ENCODE results near the gene NUCKS1. TPM values are rescaled to one million over a fixed set of nuclear protein-coding genes. Genes with fewer than 3 reads are reported as not detected.
A peak's percentile ranks its signal among the peaks of the same experiment; 100 is the strongest.

NUCKS1 gene
- total RNA-seq, 1 donor from 2014 or later = 213 TPM

DNA sequence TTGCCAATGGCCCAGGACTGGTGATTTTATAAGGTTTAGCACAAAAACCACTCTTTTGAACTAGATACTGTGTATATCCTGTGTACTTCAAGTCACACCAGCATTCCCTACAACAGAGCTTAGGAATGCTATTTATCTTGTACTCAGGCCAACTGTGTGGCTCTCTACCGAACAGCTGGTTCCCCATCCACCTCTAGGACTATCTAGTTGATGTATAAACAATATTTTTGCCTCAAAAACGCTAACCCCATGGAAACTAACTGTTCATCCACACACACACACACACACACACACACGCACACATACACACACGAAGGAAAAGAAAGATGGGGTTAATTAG is 41.0 kb downstream of the NUCKS1 start:
- intact Hi-C loops (cut with DNase I) = no loop called here
- DNase-seq (ENCODE audit: low spot score) = no peak

DNA sequence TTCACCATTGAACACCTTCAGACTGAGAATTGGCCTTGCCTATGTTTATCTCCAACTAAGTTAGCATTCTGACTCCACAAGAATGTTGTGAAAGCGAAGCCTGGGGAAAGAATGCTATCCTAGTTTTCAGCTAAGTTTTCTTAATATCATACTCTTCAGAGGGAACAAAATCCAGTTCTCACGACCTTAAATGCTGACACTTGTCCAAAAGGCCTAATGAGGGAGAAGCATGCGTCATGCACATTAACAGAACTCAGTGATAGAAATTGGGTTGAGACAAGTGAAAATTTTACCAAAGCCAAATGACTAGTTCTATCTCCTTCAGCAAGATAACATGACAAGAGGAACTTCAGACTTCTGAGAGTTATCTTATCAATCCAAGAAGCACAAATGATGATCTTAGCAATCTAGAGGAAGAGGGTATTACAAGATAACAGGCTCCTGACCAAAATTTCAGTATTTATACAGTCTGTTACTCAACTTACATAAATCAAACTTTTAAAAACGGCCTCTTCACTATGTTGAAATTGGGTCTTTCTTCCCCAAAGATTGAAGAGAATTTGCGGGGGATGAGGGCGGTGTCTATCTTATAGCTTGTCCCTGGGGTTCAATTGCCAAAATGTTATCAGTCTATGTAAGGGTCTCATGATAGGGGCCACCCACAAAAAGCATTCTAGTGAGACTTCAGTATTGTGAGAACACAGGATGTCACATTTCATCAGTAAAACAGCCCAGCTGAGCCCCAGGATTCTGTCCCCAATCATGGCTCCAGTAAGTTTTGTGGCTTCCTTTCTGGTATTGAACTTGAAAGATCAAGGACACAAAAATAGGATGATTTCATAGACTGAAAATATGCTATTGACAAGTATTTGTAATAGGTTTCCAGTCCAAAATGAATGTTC is 43.1 kb downstream of the NUCKS1 start:
- intact Hi-C loops (cut with DNase I) = no loop called here
- DNase-seq (ENCODE audit: low spot score) = no peak

DNA sequence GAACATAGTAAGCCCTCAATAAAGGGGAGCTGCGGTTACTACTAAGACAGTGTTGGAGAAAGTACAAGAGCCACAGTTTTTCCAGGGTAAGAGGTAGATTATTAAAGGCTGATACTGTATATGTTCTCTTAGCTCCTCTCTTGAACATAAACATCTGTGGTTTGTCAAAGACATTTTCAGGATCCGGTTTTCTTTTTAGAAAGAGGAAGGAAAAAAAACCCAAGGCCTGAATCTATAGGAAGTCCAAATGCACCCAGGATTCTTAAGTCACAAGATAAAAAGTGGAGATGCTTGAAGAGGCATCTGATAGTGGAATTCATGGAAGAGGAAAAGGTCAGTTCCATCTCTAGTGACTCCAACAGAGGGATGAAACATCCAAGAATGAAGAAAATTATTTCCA is 45.1 kb downstream of the NUCKS1 start:
- DNase-seq (ENCODE audit: low spot score) = no peak

DNA sequence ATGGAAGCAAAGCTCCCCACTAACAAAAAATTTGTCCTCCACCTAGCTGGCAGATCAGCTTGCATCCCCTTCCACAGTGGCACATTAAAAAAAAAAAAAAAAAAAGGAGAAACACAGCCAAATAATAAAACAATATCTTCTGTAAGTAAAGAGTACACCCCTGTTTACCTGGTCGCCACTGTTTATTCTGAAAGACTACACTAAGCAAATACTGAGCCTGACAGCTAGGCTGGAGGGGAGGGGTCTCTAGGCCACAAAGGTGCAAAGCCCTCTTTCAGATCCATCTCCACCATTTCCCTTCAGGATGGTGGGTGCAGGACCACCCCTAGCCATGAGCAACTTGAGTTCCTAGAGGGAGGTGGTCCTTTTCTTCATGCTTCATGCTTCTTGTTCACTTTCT is 46.9 kb downstream of the NUCKS1 start:
- DNase-seq (ENCODE audit: low spot score) = no peak
- intact Hi-C loops (cut with DNase I) = no loop called here

More for the DNA sequence above, 45.1 kb downstream of the NUCKS1 start:
- intact Hi-C loops (cut with DNase I) = no loop called here

DNA sequence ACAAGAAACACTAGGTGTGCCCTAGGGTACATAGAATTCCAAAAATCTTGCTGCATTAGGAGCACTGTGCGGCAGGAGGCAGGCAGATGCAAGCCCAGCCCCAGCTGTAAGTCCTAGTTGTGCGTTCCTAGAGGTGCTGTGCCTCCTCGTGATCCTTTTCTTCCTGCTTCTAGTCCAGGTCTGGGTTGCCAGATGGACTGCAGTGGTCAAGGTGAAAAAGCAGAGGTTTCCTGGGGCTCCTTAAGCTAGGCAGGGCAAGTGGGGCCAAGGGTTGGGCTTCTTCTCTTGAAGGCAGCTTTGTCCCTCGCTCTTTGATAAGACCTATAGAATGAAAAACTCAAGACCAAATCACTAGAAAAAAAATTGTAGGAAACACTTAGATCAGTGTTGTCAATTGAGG is 48.1 kb downstream of the NUCKS1 start:
- intact Hi-C loops (cut with DNase I) = no loop called here

DNA sequence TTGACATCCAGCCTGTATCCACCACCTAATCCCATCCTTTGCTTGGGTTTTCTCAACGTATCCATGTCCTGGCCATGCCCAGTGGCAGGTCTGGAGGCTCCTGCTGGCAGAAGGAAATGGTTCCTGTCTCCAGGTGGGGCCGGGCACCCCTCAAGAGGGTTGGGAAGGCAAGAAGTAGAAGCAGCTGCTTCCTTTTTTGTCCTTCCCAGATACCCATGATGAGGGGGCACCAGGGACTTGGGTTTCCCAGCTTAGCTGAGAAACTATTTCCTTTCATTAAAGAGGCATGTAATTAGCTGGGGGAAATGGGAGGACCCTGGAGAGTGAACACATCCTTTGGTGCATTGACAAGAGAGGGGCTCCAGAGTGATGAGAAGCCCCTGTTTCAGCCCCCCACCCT is 48.6 kb downstream of the NUCKS1 start:
- no peak for DNase-seq (ENCODE audit: low spot score)
- intact Hi-C loops (cut with DNase I) = no loop called here

More for the DNA sequence above, 48.1 kb downstream of the NUCKS1 start:
- DNase-seq (ENCODE audit: low spot score) = no peak

DNA sequence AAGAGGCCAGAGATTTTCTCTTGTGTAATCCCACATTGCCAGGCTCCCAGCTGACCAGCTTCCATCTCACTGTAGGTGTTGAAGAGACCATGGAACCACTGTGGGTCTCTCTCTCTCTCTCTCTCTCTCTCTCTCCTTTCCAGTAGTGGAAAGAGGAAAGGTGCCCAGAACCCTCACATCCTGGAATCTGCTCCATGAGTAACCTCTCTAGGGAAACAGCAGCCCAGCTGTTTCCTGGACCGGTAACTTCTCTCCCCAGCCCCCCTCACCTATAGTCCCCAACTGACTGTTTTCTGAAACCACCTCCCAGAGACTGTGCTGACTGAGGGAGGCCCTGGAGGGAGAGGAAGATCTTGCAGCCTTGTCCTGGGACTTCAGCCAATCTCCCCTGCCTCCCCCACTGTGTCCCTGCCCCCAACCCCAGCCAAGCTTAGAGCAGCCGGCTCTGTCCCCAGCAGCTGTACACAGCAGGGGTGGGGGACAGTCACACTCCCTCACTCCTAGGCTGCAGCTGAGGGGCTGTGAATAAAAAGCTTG is 49.0 kb downstream of the NUCKS1 start:
- intact Hi-C loops (cut with DNase I) = no loop called here
- DNase-seq (ENCODE audit: low spot score) = no peak

DNA sequence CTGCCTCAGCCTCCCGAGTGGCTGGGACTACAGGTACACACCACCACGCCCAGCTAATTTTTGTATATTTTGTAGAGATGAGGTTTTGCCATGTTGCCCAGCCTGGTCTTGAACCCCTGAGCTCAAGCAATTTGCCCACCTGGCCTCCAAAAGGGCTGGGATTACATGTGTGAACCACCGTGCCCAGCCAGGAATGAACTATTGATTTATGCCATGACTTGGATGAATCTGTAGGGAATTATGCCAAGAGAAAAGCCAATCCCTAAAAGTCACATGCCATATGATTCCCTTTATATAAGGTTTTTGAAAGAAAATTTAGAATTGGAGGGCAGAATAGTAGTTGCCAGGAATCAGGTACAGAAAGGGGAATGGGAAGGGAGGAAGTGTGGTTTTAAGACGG is 50.6 kb downstream of the NUCKS1 start:
- no peak for DNase-seq (ENCODE audit: low spot score)
- intact Hi-C loops (cut with DNase I) = no loop called here

DNA sequence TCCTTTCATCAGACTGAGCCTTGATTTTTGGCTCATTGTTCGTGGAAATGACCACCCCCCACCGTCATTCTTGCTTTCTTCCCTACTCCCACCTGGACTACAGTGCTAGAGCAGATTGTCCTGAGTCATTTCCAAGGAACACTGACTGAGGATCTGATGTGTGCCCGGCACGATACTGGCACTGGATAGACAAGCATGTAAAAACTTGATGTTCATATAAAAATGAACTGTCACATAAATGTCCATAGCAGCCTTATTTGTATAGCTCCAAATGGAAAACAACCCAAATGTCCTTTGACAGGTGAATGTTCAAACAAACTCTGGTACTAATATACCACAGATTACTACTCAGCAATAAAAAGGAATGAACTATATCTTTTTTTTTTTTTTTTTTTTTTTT is 51.1 kb downstream of the NUCKS1 start:
- no peak for DNase-seq (ENCODE audit: low spot score)
- intact Hi-C loops (cut with DNase I) = no loop called here

DNA sequence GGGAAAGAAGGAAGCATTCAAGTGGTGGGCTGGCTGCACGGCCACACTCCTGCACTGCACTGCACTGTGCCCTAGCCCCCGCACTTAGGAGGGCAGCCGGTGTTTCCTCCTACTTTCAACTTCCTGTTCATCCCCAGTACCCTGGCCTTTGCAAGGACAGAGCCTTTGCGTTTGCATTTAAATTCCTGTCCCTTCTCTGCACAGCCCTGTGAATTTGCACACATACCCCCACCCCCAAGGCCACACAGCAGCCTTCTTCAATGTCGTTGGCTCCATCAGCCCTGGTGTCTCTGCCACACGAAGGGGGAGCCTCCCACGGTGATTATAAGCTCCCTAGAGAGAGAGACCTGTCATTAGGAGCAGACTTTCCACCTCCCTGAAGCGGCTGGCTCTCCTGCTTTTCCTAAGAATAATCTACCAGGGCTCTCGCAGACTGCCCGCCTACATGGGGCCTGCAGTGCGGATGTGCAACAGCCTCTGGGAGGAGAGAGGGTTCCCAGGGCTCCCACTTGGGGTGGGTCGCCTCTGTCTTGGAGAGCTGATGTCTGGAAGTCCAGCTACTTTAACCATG is 56.5 kb downstream of the NUCKS1 start:
- peak; percentile 61 for DNase-seq (ENCODE audit: low spot score)
- intact Hi-C loops (cut with DNase I) = no loop called here

DNA sequence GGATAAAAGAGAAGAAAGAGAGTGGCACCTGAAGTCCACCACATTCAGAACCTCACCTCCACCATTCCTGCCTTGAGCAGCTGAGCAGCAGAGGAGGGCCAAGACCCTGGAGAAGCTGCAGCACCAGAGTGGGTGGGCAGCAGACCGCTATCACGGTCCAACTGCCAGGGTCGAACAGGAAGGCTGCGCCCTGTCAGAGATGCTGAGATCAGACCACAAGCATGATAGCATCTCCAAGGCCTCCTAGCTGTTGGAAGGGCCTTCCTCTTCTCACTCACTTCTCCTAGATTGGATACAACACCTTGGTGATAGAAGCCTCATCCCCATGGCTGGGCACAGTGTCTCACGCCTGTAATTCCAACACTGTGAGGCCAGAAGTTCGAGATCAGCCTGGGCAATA is 57.6 kb downstream of the NUCKS1 start:
- peak; percentile 38 for DNase-seq (ENCODE audit: low spot score)
- intact Hi-C loops (cut with DNase I) = no loop called here

DNA sequence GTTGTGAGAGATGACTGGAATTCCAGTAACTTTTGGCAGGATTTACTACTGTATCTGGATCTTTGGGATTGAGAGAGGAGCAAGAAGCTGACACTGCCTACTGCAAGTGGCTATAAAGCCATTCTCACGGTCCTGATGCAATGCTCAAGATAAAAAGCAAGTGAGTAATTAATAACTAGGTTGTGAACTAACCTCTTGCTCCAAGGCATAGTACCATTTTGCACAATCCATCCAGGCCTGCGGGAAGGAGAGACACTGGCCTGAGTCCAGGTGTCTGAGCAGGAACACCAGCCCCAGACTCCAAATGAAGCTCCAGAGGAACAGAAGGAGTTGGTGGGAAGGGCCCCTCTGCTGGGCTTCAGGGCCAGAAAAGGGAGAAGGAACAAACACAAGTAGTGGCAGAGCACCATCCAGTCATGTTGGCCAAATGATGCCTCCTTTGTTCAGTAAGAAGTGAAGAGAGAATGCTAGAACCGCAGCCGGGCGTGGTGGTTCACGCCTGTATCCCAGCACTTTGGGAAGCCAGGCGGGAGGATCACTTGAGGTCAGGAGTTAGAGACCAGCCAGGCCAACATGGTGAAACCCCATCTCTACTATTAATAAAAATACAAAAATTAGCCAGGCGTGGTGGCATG is 59.7 kb downstream of the NUCKS1 start:
- intact Hi-C loops (cut with DNase I) = no loop called here
- DNase-seq (ENCODE audit: low spot score) = peak; percentile 53

DNA sequence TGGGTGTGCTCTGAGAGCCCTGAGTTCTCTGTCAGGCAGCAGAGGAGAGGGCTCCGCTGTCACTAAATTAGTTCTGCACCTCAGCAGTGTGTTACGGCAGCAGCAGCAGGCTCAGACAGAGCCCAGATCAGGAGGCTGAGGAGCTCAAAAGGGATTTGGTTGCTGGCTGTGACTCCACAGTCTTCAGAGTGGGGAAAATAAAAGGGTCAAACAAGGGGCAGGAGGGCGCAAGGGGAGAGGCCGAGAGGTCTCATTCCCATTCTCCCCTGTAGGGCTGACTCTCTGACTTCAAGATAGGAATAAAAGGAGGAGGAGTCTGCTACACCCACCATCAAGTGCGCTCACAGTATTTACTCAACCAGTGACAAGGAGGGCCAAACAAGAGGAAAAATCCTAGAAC is 60.5 kb downstream of the NUCKS1 start:
- intact Hi-C loops (cut with DNase I) = no loop called here
- DNase-seq (ENCODE audit: low spot score) = no peak

DNA sequence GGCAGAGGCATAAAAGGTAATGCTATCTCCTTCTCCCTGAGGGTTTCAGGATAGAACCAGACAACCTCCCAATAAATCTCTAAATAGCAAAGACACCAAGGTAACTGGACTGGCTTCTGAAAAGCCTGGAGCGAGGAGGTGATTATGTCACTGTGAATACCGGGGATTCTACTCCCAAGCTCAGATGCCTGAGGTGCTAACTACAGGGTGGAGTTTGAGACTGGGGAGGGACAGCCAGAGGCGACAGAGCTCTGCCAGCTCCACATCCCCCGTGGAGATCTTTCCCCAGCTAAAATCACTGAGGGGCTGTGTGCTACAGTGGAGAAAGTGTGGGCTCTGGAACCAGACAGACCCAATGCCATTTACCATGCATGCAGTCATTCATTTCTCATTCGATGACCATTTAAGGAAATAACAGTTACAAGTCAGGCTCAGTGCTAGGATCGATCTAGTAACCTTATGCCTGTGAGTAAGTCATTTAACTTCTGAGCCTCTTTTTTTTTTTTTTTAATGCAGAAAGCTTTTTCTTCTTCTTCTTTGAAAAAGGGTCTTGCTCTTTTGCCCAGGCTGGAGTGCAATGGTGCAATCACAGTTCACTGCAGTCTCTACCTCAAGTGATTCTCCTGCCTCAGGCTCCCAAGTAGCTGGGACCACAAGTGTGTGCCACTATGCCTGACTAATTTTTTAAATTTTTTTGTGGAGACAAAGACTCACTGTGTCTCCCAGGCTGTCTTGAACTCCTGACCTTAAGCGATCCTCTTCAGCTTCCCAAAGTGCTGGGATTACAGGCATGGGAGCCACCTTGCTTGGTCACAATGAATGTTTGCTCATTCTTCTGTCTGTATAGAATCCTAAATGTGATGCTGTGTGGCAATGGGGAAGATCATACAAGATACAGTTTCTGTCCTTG is 61.6 kb downstream of the NUCKS1 start:
- intact Hi-C loops (cut with DNase I) = no loop called here
- DNase-seq (ENCODE audit: low spot score) = no peak

DNA sequence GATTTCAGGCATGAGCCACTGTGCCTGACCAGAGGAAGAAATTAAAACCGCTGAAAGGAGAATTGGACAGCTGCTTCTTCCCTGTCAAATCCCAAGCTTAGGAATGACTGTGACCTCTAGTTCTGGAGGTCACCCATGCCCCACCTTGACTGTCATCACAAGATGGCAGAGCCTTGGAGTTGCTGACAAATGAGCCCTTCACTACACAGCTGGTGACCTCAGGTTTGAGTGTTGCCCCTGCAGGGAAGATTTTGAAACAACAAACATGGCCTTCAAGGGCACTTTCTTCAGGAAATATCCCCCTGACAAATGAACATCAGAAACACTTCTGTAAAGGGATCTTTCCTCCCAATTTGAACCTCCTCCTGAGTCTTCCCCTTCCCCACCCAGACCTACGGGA is 62.7 kb downstream of the NUCKS1 start:
- intact Hi-C loops (cut with DNase I) = no loop called here
- DNase-seq (ENCODE audit: low spot score) = no peak

DNA sequence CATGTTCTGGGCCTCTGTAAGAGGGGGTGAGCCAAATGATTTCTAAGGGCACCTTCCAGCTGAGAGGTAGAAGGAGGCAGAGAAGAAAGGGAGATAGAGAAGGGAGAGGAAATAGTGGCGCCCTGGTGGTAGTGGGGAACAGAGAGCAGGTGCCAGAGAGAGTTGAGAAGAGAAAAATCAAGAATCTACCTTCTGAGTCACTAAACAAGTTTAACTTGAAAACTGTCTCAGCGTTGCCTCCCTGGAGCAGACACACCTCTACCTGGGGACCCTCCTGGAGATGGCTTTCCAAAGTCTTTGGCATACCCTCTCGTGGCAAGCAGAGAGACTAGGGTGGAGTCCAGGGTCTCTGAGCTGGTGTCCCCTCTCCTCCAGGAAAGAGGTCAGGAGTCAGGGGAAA is 68.6 kb downstream of the NUCKS1 start:
- DNase-seq (ENCODE audit: low spot score) = no peak
- intact Hi-C loops (cut with DNase I) = no loop called here

DNA sequence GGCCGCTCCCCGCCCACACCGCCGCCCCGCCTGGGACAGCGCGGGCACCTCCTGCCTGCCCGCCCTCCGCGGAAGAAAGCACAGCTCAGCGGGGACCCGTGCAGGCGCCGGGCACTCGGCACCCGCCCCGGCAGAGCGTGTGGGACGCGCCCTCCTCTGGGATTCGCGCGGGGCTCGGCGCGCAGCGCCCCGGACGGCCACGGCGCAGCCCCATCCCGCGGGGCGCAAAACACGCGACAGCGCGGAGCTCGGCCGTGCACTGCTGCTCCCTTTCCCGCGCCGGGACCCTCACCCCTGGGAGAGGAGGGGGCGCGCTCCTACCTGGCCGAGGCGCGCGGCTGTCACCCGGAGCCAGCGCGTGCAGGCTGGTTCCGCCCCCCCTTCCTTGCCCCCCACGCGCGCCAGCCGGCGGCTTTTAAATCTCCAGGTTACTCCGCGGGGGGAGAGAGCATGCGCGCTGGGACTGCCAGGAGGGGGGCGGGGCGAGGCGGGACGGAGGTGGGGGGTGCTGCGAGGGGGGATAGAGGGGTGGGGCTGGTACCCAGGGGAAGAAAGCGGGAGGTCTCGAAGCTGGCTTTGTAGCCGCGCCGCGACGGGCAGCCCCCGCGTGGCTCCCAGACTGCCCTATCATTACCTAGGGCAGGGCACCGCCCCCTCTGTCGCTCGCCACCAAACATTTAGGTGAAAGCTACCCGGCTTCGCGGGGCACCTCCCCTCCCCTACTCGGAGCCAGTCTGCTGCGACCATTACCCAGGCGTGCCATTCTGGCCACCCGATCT is 69.7 kb downstream of the NUCKS1 start, which contains the start of gene SLC45A3:
Gene SLC45A3, minus strand, starts transcription at position 437 of the 779 bp plus-strand sequence. CDS start 15,853 bp downstream, outside the sequence.
- intact Hi-C loops (cut with DNase I) = no loop called here
- no peak for DNase-seq (ENCODE audit: low spot score)

DNA sequence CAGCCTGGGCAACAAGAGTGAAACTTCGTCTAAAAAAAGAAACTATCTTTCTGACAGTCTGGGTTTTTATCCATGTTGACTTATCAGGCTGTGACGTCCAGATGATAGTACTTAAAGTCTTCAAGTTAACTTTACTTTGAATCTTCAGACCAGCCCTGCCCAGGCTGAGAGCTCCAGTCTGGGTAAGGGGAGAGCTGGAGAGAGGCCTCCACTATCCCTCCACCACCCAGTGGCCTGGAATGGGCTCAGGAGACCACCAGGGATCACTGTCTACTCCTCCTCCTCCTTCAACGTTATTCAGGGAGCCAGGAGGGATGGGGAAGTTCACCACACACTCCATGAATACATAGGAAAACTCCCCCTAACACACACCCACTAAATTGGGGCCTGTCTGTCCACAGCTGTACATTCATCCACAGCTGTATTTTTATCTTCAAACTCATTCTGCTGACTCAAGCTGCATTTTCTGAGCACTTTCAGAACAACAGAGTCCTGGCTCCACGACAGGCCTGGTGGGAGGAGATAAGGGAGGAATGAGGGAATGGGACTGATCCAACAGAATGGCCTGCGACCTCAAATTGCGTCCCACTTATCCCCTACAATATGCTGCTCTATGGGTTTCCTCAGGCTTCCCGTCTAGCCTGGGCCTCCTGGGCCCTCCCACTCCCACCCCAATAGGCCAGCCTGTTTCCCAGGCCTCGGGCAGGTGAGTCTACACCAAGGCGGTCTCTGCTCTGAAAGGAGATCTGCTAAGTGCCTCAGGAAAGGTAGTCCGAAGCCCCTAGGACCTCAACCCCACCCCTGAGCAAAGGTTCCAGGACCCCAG is 71.5 kb downstream of the NUCKS1 start:
- intact Hi-C loops (cut with DNase I) = no loop called here
- no peak for DNase-seq (ENCODE audit: low spot score)
